ENCODE measurements around the gene SLC5A10.

Gene SLC5A10

GRCh38 chr17:19003543-19004420, 51.8 kb downstream of the SLC5A10 start:
- DNase-seq (ENCODE audit: low read depth), result no peak

- DNase-seq (ENCODE audit: low read depth), result peak; percentile 74
Measured at GRCh38 chr17:19004421-19005136, 52.6 kb downstream of the SLC5A10 start, which contains the start of gene FAM83G. FAM83G (minus strand) TSS chr17:19004764; CDS start chr17:19004041, 723 bp downstream.

- DNase-seq (ENCODE audit: low read depth), result no peak
Measured at GRCh38 chr17:19005137-19005773, 53.3 kb downstream of the SLC5A10 start.

- DNase-seq (ENCODE audit: low read depth), result no peak
Measured at GRCh38 chr17:19005789-19006430, 53.9 kb downstream of the SLC5A10 start.

GRCh38 chr17:19006698-19007097, 54.7 kb downstream of the SLC5A10 start:
- no peak for DNase-seq (ENCODE audit: low read depth)

- DNase-seq (ENCODE audit: low read depth), result no peak
Measured at GRCh38 chr17:19009970-19010369, 58.0 kb downstream of the SLC5A10 start.

- no peak for DNase-seq (ENCODE audit: low read depth)
Measured at GRCh38 chr17:19010729-19011505, 59.0 kb downstream of the SLC5A10 start.

- no peak for DNase-seq (ENCODE audit: low read depth)
Measured at GRCh38 chr17:19011581-19011980, 59.6 kb downstream of the SLC5A10 start.

- DNase-seq (ENCODE audit: low read depth), result no peak
Measured at GRCh38 chr17:19012171-19013080, 60.5 kb downstream of the SLC5A10 start.

GRCh38 chr17:19013226-19013625, 61.3 kb downstream of the SLC5A10 start:
- no peak for DNase-seq (ENCODE audit: low read depth)

GRCh38 chr17:19013806-19014627, 62.1 kb downstream of the SLC5A10 start:
- no peak for DNase-seq (ENCODE audit: low read depth)

- no peak for DNase-seq (ENCODE audit: low read depth)
Measured at GRCh38 chr17:19014628-19015215, 62.8 kb downstream of the SLC5A10 start.

- no peak for DNase-seq (ENCODE audit: low read depth)
Measured at GRCh38 chr17:19015428-19015827, 63.5 kb downstream of the SLC5A10 start.

GRCh38 chr17:19016297-19016696, 64.3 kb downstream of the SLC5A10 start:
- DNase-seq (ENCODE audit: low read depth), result no peak

GRCh38 chr17:19016881-19017280, 64.9 kb downstream of the SLC5A10 start:
- no peak for DNase-seq (ENCODE audit: low read depth)

- no peak for DNase-seq (ENCODE audit: low read depth)
Measured at GRCh38 chr17:19017401-19017800, 65.4 kb downstream of the SLC5A10 start.

GRCh38 chr17:19017804-19018599, 66.0 kb downstream of the SLC5A10 start:
- DNase-seq (ENCODE audit: low read depth), result no peak

GRCh38 chr17:19018600-19018950, 66.6 kb downstream of the SLC5A10 start:
- no peak for DNase-seq (ENCODE audit: low read depth)

Measured in stimulated activated CD8-positive, alpha-beta memory T cell treated with anti-CD3 and anti-CD28 coated beads, Interleukin-15, amount 100 ng/mL, for 1 hour (primary cell).